Colonic mucosa (tissue), 4 donors: ENCODE results near the gene AKAP12. TPM values are rescaled to one million over a fixed set of nuclear protein-coding genes. Genes with fewer than 3 reads are reported as not detected.
A peak's percentile ranks its signal among the peaks of the same experiment; 100 is the strongest.

Experiments used
- DNase-seq: peaks from one replicate; pipeline ENCODE4 v3.0.0-alpha.2; 2020
- H3K27ac ChIP-seq: fragments of 200-600 bp; one replicate; pipeline ENCODE4 v1.8.0; 2021
- H3K27me3 ChIP-seq: fragments of 200-600 bp; one replicate; pipeline ENCODE4 v1.8.0; 2021
- H3K36me3 ChIP-seq: fragments of 200-600 bp; one replicate; pipeline ENCODE4 v1.8.0; 2021
- H3K4me1 ChIP-seq: fragments of 200-600 bp; one replicate; pipeline ENCODE4 v1.8.0; 2021; ENCODE audit warnings: mild to moderate bottlenecking
- H3K4me3 ChIP-seq: fragments of 200-600 bp; one replicate; pipeline ENCODE4 v1.8.0; 2021
- H3K9ac ChIP-seq, 2 donors: one replicate each; pipeline ENCODE4 v1.7.0; 2013; ENCODE audit warnings: control low read depth in 2 of 2, low read depth in 2 of 2, low read length in 2 of 2
- H3K9me3 ChIP-seq: fragments of 200-600 bp; one replicate; pipeline ENCODE4 v1.8.0; 2021
- intact Hi-C: fragments of 100-400 bp; cut with DNase I; formaldehyde crosslinking; loops from one replicate; pipeline ENCODE4 v1.14.1; 2022
- total RNA-seq, 2 donors: library from RNA; stranded (reverse); fragmentation: NEBNext Ultra II Directional in 1 of 2; extraction: Animal tissue kit (Norgen Biotek cat#: 25700) in 1 of 2; gene quantifications; one replicate each; pipeline ENCODE4 v1.2.1, GENCODE V29; 2021
- TF ChIP-seq, protein P1 (sequence below): fragments of 200-600 bp; IDR thresholded peaks from one replicate; pipeline ENCODE4 v1.8.0; 2022; ENCODE audit warnings: antibody characterized with exemption, mild to moderate bottlenecking
- donor health status: healthy.
- donor health status: DM: no; HTN: no; CAD: no.
- donor health status: DM: no; HTN: no; CAD: no.

AKAP12 gene
- total RNA-seq, 2 donors from 2014 or later: 3.9 to 38.8 TPM

DNA sequence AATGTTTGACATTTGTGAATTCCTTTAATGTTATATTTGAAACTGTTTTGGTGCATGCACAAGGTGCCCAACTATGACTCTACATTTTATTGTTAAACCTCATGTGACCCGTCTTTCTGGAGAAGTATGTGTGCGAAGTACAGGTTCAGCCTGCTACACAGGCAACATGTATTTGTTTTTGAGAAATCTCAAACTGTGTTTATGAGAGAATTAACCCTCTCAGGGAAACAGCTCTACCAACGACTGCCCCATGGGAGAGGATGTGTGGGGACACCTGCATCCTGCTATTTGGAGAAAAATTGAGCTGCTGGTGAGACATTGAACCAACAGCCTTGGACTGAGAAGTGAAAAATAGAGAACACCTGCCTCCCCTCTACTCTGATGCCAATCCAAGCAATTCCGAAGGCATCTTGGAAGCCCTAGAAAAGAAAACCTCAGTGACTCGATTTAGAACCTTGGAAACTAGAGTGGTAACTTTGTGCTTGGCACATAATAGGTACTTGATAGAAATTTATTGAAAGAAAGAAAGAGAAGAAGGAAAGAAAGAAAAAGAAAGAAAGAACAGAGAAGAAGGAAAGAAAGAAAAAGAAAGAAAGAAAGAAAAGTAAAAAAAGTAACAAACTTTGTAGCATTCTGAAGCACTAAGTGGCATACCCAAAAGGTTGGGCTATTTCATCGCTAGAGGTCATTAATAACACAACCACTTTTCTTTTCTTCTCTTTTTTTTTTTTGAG, 2.9 kb upstream of the AKAP12 start:
- peaks cover 20% of the 10 kb centered on the region for H3K27me3 ChIP-seq
- no peak overlapping the region for H3K4me3 ChIP-seq
- no peaks in the 10 kb centered on the region for H3K36me3 ChIP-seq
- intact Hi-C loops: no loop called here
- no peak overlapping the region for H3K27ac ChIP-seq
- no peaks in the 10 kb centered on the region for H3K9me3 ChIP-seq
- DNase-seq: no peak
- H3K9ac ChIP-seq: no peak overlapping the region
- no peaks in the 10 kb centered on the region for H3K4me1 ChIP-seq
- TF ChIP-seq, protein P1, sequence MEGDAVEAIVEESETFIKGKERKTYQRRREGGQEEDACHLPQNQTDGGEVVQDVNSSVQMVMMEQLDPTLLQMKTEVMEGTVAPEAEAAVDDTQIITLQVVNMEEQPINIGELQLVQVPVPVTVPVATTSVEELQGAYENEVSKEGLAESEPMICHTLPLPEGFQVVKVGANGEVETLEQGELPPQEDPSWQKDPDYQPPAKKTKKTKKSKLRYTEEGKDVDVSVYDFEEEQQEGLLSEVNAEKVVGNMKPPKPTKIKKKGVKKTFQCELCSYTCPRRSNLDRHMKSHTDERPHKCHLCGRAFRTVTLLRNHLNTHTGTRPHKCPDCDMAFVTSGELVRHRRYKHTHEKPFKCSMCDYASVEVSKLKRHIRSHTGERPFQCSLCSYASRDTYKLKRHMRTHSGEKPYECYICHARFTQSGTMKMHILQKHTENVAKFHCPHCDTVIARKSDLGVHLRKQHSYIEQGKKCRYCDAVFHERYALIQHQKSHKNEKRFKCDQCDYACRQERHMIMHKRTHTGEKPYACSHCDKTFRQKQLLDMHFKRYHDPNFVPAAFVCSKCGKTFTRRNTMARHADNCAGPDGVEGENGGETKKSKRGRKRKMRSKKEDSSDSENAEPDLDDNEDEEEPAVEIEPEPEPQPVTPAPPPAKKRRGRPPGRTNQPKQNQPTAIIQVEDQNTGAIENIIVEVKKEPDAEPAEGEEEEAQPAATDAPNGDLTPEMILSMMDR: no peak

DNA sequence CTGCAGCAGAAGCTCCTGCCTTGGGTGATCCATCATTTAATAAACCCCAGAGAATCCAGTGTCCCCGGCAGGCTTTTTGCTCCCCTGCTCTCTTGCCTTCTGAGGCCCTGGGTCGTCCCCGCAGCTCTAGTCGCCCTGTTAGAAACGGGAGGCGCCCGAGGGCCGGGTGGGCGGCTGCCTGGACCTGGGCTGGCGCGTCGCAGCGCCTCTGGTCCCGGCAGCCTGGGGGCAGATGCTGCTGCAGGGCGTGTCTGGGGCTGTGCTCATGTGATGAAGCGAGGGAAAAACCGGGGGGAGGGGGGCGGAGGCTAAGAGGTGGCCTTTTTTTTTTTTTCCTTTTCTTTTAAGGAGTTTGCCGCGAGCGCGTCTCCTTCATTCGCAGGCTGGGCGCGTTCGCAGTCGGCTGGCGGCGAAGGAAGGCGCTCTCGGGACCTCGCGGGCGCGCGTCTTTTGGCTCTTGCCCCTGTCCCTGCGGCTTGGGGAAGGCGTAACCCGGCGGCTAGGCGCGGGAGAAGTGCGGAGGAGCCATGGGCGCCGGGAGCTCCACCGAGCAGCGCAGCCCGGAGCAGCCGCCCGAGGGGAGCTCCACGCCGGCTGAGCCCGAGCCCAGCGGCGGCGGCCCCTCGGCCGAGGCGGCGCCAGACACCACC, 394 bp downstream of the AKAP12 start:
- peak overlapping the region; percentile 12 to 78 for H3K9ac ChIP-seq
- H3K4me3 ChIP-seq: peak overlapping the region; percentile 47
- no peaks in the 10 kb centered on the region for H3K36me3 ChIP-seq
- peak; percentile 61 for DNase-seq
- TF ChIP-seq, protein P1: no peak
- peak overlapping the region; percentile 70 for H3K27ac ChIP-seq
- H3K27me3 ChIP-seq: peaks cover 20% of the 10 kb centered on the region
- H3K4me1 ChIP-seq: no peaks in the 10 kb centered on the region
- H3K9me3 ChIP-seq: no peaks in the 10 kb centered on the region
- intact Hi-C loops: no loop called here

DNA sequence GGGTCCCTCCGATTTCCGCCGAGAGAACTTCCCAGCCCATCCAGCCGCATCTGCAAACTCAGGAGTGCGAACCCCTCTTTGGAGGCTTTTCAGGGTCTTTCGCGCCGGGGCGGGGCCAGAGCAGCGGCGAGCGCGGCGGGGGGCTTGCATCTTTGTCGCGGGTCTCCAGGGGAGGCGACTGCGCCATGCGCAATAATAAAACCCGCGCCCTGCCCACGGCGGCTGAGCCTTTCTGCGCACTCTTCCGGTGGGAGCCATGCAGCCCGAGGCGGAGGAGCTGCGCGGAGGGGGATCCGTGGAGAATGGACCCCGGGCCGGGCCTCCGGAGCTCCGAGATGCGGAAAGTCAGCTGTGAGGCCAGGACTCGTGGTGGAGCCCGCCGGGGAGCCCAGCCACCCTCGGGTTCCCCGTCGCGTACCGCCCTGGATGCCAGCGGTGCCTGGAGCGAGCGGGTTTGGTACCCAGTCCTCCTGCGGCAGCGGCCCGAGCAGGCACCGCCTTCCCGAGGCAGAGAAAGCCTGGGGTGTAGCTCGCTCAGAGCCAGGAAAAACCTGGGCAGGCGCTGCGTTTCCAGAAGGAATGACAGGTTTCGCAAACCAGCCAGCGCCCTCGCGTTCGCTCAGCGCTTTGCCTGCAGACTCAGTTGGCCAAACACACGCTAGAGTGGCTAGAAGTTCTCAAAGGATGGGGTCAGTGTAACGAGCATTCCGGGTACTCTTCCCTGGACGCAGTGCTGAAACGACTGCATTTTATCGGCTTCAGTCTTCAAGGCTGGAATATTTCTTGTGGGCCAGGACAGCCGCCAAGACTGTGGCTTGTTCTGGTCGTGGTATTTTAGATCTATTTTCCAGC, 1.2 kb downstream of the AKAP12 start:
- Histone ChIP-seq H3K9ac (peak overlapping the region; percentile 28 to 78), H3K27me3 (peaks cover 20% of the 10 kb centered on the region), H3K9me3 (no peaks in the 10 kb centered on the region), H3K4me3 (peak overlapping the region; percentile 47), H3K27ac (peak overlapping the region; percentile 70), H3K36me3 (no peaks in the 10 kb centered on the region), H3K4me1 (no peaks in the 10 kb centered on the region)
- intact Hi-C loops: no loop called here
- TF ChIP-seq, protein P1: no peak
- DNase-seq: peak; percentile 21

DNA sequence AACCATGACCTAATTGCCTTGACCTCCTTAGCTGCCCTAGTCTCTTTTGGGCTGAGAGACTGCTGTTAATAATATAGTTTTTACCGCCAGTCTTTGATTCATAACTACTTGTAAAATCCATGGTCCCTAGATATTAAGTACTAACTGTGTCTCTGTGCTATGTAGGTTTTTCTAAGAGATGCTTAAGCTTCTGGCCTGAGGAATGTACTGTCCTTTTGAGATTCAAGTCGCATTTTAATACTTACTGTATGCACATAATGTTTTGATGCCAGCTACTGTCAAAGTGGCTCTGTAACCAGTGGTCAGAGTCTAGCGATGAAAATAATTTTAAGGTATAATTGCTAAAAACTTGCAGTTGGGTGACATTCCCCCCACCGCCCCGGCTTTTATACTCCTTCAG, 2.1 kb downstream of the AKAP12 start:
- Histone ChIP-seq H3K36me3 (no peaks in the 10 kb centered on the region), H3K9ac (peak overlapping the region in 1 of 2 donors; percentile 12), H3K27me3 (peaks cover 20% of the 10 kb centered on the region), H3K27ac (no peak overlapping the region), H3K4me1 (no peaks in the 10 kb centered on the region), H3K4me3 (no peak overlapping the region), H3K9me3 (no peaks in the 10 kb centered on the region)
- intact Hi-C loops: no loop called here
- no peak for DNase-seq
- TF ChIP-seq, protein P1: no peak

DNA sequence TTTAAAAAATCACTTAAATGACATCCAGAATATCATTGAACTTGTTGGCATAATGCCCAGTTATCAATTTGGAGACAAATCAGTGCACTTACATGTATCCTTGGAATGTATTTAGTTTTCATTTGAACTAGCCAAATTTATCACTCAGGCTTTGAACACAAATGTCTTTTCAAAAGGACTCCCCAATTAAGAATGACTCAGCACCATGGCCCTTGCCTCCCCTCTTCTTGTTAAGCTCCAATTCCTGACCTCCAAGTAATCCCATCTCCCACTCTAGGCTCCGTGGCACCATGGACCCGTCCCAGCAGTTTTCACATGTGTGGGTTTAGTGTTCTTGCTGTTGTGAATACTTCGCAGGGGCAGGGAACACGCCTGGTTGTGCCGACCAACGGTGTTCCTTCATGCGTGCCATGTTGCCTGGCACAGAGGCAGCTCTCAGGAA, 2.7 kb downstream of the AKAP12 start:
- H3K27ac ChIP-seq: no peak overlapping the region
- H3K9me3 ChIP-seq: no peaks in the 10 kb centered on the region
- H3K9ac ChIP-seq: no peak overlapping the region
- intact Hi-C loops: no loop called here
- DNase-seq: no peak
- H3K4me1 ChIP-seq: no peaks in the 10 kb centered on the region
- TF ChIP-seq, protein P1: no peak
- peaks cover 20% of the 10 kb centered on the region for H3K27me3 ChIP-seq
- H3K36me3 ChIP-seq: no peaks in the 10 kb centered on the region
- H3K4me3 ChIP-seq: no peak overlapping the region
